Middle frontal gyrus (tissue), 1 donor: ENCODE measurements around the gene MYT1.

Source experiments
- DNase-seq: peaks from one replicate; pipeline ENCODE4 v3.0.0-alpha.2; 2015; ENCODE audit warnings: low spot score; ENCODE audit errors: extremely low spot score

Gene MYT1

GRCh38 chr20:64139199-64140060, 24.8 kb upstream of the MYT1 start:
- DNase-seq = no peak

GRCh38 chr20:64140061-64140931, 24.0 kb upstream of the MYT1 start:
- no peak for DNase-seq

- no peak for DNase-seq
Measured at GRCh38 chr20:64140956-64141355, 23.3 kb upstream of the MYT1 start.

- no peak for DNase-seq
Measured at GRCh38 chr20:64142590-64142989, 21.7 kb upstream of the MYT1 start.

GRCh38 chr20:64143018-64143801, 21.0 kb upstream of the MYT1 start:
- DNase-seq = no peak

DNA sequence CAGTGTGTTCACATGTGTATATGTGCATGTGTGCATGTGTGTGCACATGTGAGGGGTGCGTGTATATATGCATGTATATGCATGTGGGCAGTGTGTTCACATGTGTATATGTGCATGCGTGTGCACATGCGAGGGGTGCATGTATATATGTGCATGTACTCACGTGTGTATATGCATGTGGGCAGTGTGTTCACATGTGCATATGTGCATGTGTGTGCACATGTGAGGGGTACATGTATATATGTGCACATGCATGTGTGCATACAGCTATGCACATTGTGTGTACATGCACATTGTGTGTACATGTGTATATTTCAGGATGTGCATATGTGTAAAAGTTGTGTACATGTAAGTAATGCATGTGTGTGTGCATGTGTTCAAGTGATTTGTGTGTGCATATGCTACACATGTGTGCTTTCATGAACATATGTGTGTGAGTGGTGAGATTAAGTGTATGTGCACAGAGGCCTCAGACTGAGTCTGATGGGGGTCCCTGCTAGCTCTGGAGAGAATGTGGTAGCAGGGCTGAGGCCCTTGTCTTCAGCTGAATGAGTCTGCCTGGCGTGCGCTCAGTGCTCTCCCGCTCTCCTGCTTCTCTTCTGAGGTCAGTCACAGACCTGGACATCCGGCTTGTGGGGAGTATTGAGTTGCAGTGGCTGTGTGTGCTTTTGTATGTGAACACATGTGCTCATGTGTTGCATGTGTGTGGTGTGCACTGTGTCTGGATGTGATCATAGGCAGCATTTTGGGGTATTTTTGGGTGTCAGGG, 19.9 kb upstream of the MYT1 start:
- no peak for DNase-seq

- no peak for DNase-seq
Measured at GRCh38 chr20:64145458-64146300, 18.6 kb upstream of the MYT1 start.

- no peak for DNase-seq
Measured at GRCh38 chr20:64146301-64146935, 17.8 kb upstream of the MYT1 start.

- no peak for DNase-seq
Measured at GRCh38 chr20:64146936-64147477, 17.2 kb upstream of the MYT1 start.

DNA sequence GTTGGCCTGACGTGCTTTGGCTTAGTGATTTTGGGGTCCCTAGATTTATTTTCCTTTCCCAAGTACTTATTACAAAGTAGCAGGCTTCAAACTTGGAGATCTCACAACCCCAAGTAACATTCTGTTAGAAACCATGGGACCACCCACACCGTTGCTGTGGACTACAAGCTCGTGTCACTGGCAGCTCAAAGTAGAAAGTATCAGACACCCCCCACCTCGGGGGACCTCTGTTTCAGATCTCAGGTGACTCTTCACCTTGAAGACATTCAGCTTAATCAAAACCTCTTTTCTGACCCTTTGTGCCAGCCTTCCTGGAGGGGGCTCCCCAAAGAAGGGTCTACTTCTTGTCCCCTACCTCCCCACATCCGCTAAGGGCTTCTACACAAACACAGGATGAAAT, 15.7 kb upstream of the MYT1 start:
- DNase-seq = no peak

DNA sequence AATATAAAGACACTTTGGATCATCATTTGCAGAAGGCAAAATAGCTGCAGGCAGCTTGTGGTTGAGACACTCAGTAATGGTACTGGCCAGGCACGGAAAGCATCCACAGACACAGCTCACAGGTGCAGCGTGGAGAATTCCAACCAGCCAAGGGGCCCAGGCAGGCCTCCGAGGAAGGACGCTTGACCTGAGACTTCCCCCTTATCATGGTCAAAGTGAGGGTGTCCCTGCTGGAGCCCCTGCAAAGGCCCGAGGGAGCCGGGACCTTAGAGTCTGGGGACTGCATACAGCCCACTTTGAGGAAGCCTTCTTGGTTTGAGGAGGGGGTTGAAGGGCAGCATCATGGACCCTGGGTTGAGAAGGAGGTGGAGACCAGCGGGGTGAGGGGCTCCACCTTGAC, 15.1 kb upstream of the MYT1 start:
- DNase-seq = no peak

GRCh38 chr20:64149809-64150560, 14.3 kb upstream of the MYT1 start:
- DNase-seq = no peak

DNA sequence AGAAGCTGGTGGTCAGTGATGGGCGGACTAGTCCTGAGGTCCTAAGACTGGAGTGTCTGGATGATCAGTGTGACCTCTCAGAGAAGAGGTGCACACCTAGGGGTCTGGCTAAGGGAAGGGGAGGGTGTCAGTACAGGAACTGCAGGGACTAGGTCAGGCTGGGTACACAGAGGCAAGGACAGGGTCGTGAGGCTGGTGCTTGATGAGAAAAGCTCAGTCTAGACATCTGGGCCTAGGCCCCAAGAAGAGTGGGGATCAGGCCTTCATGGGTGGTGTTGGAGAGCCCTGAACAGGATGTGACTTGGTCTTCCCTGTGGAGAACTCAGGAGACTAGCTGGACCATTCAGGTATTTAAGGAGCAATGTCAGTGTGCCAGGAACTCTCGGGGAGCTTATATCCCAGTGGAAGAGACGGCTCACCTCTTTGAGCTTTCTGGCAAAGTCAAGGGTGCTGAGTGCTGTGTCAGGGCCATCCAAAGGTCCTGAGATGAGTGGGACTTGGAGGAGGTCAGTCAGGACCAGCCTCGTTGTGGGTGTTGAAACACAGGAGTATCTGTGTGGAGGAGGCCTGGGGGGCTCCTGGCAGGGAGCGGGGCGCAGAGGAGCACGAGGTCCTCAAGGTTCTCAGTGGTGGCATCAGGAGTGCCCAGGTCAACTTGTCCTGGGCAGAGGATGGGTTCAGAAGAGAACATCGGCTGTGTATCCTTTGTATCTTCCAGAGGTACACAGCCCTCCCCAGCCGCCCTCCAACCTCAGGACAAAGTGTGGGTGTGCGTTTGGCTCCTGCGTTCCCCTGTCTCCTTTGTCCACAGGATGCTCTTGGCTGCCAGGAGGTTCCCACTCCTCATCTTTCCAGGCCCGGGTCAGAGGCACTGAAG, 13.3 kb upstream of the MYT1 start:
- DNase-seq = no peak

DNA sequence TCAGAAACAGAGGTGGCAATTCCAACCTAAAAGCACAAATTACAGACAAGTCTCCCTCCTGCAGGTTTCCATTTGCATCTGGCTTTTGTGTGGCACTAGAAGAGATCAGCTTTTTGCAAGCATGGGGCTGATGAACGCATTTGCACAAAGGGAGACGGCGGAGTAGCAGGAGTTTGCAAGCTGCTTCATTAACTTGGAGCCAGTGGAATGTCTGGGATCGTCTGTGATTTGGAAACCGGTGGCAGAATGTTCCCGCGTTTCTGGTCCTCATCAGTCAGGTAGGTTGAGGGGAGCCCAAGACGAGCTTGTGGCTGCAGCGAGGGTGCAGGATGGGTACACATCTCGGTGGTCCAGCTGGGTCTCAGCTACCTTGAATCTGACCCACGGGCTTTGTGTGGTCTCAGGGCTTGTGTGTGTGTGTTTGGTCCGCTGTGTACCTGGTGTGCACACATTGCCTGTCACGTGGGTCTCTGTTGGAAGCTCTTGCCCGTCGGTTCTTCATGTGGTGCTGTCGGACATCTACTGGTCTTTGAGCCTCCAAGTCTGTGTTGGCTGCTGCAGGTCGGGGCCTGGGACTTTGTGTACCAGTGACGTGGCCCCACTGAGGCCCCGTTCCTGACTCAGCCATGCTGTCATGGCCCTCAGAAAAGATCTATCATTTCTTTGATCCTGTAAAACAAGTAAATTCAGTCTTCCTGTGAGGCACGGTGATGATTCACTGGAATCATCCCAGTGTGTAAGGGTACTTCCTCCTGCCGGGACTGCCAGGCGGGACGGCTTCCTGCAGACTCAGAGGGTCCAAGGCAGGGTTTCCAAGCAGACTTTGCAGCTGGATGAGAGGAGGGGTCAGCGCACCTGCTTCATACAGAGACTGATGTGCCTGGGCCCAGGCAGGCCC, 12.4 kb upstream of the MYT1 start:
- no peak for DNase-seq

DNA sequence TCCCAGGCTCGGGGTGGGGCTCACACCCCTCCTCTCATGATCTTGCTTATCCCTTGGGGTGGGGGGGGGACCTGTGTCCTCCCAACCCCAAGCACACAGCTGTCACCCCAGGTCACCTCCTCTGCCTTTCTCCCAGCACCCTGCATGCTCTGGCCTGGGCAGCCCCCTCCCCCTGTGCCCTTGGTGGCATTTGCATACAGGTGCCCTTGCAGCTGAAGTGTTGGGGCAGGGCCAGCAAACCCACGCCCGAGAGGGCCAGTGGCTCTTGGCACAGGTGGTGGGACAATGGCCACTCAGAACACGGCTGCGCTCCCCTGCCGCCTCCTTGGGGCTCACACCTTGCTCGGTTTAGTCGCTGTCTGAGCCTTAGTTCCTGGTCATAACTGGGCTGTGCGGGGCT, 11.3 kb upstream of the MYT1 start:
- no peak for DNase-seq

DNA sequence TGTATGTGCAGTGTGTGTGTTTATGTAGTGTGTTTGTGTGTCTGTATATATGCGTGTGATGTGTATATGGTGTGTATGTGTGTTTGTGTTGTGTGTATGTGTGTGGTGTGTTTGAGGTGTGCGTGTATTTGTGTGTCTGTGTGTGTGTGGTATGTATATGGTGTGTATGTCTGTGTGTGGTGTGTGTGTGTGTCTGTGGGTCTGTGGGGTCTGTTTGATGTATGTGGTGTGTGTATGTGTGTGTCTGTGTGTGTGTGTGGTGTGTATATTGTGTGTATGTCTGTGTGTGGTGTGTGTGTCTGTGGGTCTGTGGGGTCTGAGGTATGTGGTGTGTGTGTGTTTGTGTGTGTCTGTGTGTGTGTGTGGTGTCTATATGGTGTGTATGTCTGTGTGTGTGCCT, 10.8 kb upstream of the MYT1 start:
- no peak for DNase-seq
